ENCODE results near the gene DPP6. TPM values are rescaled to one million over a fixed set of nuclear protein-coding genes. Genes with fewer than 3 reads are reported as not detected.

The DPP6 gene
- polyA plus RNA-seq, 2 of the 4 experiments (the other 2 are of a cell fraction): not detected

DNA sequence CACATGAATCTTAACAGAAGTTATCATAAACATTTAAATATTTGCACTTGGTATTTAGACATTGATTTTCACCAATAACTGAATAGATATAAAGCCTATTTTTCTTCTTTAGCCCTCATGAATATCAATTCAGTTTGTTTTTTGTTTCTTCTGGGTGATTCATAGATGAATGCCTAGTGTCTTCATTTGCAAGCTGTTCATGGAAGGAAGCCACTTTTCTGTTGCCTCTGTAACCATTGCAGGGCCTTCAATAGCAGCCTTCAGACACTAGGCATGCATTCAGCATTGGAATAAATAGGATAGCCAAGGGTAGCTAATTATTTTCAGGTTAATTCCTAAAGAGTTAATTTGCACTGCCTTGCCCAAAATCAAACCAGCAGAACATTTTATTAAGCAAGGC lies 375.3 kb downstream of the DPP6 start:
- Histone ChIP-seq H3K4me3 (no peak overlapping the region), H3K9me3 (no peaks in the 10 kb centered on the region), H3K4me2 (no peak overlapping the region), H3K4me1 (no peaks in the 10 kb centered on the region), H3K27ac (no peak overlapping the region)
- no peak for DNase-seq (ENCODE audit: low read depth in 1 of 2, low spot score in 1 of 2)
- TF ChIP-seq ZSCAN20 (CRISPR knock-in tag; IDR thresholded peaks at IDR 0.05): no peak
- no peak for TF ChIP-seq RAD21 (conservative IDR thresholded peaks at IDR 0.05 in 1 of 2, IDR thresholded peaks at IDR 0.05 in 1 of 2)
- TF ChIP-seq, protein P1, sequence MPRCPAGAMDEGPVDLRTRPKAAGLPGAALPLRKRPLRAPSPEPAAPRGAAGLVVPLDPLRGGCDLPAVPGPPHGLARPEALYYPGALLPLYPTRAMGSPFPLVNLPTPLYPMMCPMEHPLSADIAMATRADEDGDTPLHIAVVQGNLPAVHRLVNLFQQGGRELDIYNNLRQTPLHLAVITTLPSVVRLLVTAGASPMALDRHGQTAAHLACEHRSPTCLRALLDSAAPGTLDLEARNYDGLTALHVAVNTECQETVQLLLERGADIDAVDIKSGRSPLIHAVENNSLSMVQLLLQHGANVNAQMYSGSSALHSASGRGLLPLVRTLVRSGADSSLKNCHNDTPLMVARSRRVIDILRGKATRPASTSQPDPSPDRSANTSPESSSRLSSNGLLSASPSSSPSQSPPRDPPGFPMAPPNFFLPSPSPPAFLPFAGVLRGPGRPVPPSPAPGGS (IDR thresholded peaks at IDR 0.05): no peak
- no peak for TF ChIP-seq TFCP2L1 (CRISPR knock-in tag; IDR thresholded peaks at IDR 0.05)
- TF ChIP-seq JUNB (IDR thresholded peaks at IDR 0.05): no peak
- no peak for TF ChIP-seq ZC3H11A (IDR thresholded peaks at IDR 0.05)
- TF ChIP-seq, protein P2, sequence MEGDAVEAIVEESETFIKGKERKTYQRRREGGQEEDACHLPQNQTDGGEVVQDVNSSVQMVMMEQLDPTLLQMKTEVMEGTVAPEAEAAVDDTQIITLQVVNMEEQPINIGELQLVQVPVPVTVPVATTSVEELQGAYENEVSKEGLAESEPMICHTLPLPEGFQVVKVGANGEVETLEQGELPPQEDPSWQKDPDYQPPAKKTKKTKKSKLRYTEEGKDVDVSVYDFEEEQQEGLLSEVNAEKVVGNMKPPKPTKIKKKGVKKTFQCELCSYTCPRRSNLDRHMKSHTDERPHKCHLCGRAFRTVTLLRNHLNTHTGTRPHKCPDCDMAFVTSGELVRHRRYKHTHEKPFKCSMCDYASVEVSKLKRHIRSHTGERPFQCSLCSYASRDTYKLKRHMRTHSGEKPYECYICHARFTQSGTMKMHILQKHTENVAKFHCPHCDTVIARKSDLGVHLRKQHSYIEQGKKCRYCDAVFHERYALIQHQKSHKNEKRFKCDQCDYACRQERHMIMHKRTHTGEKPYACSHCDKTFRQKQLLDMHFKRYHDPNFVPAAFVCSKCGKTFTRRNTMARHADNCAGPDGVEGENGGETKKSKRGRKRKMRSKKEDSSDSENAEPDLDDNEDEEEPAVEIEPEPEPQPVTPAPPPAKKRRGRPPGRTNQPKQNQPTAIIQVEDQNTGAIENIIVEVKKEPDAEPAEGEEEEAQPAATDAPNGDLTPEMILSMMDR (IDR thresholded peaks at IDR 0.05): no peak
- TF ChIP-seq EHF (CRISPR knock-in tag; IDR thresholded peaks at IDR 0.05): no peak
- TF ChIP-seq CHD4 (IDR thresholded peaks at IDR 0.05; ENCODE audit: borderline replicate concordance): no peak
- no peak for TF ChIP-seq NR3C1 (IDR thresholded peaks at IDR 0.05)
- no peak for TF ChIP-seq FOSL2 (IDR thresholded peaks at IDR 0.05)
- no peak for TF ChIP-seq FOSL2 (CRISPR knock-in tag; IDR thresholded peaks at IDR 0.05)
- TF ChIP-seq, protein P3, sequence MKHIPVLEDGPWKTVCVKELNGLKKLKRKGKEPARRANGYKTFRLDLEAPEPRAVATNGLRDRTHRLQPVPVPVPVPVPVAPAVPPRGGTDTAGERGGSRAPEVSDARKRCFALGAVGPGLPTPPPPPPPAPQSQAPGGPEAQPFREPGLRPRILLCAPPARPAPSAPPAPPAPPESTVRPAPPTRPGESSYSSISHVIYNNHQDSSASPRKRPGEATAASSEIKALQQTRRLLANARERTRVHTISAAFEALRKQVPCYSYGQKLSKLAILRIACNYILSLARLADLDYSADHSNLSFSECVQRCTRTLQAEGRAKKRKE (CRISPR knock-in tag; IDR thresholded peaks at IDR 0.05; ENCODE audit: low read depth): no peak
- TF ChIP-seq MYC (IDR thresholded peaks at IDR 0.05; ENCODE audit: borderline replicate concordance, low read length): no peak
- no peak for TF ChIP-seq HOXB5 (CRISPR knock-in tag; IDR thresholded peaks at IDR 0.05)
- ChIA-PET POLR2A (no interaction called here), CTCF (no interaction called here)
- FAIRE-seq: no peak
- ATAC-seq: no peak

DNA sequence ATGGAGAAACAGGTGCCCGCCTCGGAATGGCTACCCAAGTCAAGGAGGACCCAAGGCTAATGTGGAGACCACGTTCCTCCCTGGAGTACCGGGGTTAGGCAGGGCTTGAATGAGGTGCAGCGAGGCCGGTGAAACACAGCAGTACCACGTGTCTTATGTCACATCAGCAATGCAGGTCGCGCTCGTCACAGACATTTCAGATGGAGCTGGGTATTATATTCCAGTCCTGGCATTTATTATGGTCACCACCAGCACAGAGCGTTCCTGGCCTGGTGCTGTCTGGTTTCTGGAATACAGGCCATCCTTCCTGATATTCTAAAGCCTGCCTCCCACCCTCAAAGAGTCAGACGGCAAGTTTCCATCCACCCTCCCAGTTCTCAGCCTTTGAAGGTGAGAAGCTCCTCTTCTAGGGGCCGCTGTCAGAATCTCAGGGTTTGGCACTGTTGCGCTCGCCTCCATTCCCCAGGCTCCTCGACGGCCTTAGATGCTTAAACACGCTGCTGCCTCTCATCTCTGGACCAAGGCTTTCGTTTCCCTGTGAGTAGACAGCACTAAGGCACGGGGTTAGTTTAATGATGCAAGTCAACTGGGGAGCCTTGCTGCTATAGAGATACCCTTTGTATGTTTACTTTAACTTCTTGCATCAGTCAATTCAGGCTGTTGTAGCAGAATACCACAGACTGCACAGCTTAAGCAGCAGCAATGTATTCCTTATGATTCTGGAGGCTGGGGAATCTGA lies 377.6 kb downstream of the DPP6 start:
- H3K4me3 ChIP-seq: no peak overlapping the region
- ChIA-PET CTCF (no interaction called here), POLR2A (no interaction called here)
- DNase-seq (ENCODE audit: low read depth in 1 of 2, low spot score in 1 of 2): no peak
- H3K4me1 ChIP-seq: no peaks in the 10 kb centered on the region
- no peak for ATAC-seq
- no peak for FAIRE-seq
- no peak overlapping the region for H3K4me2 ChIP-seq
- no peaks in the 10 kb centered on the region for H3K9me3 ChIP-seq
- H3K27ac ChIP-seq: no peak overlapping the region
- 23% methylated on average over 20 of the region's 20 CpGs for WGBS (ENCODE audit: missing lambda C conversion rate)
- TF ChIP-seq, protein P3 (CRISPR knock-in tag; IDR thresholded peaks at IDR 0.05; ENCODE audit: low read depth): no peak
- TF ChIP-seq, protein P1 (IDR thresholded peaks at IDR 0.05): no peak
- TF ChIP-seq FOXS1 (CRISPR knock-in tag; IDR thresholded peaks at IDR 0.05) (no peak), CBX8 (IDR thresholded peaks at IDR 0.05) (no peak), TP53 (CRISPR knock-in tag; IDR thresholded peaks at IDR 0.05) (no peak), MAZ (IDR thresholded peaks at IDR 0.05; ENCODE audit: borderline replicate concordance, low read depth, low read length) (no peak), PHF8 (IDR thresholded peaks at IDR 0.05; ENCODE audit: borderline replicate concordance, low read depth) (no peak), RCOR1 (IDR thresholded peaks at IDR 0.05; ENCODE audit: low read depth, low read length) (no peak), POLR2A (IDR thresholded peaks at IDR 0.05; ENCODE audit: low read length) (no peak), SMC3 (IDR thresholded peaks at IDR 0.05) (no peak), CBX2 (IDR thresholded peaks at IDR 0.05; ENCODE audit: borderline replicate concordance, low read depth) (no peak), RNF2 (IDR thresholded peaks at IDR 0.05; ENCODE audit: borderline replicate concordance, low read depth) (no peak)
- TF ChIP-seq, protein P4, sequence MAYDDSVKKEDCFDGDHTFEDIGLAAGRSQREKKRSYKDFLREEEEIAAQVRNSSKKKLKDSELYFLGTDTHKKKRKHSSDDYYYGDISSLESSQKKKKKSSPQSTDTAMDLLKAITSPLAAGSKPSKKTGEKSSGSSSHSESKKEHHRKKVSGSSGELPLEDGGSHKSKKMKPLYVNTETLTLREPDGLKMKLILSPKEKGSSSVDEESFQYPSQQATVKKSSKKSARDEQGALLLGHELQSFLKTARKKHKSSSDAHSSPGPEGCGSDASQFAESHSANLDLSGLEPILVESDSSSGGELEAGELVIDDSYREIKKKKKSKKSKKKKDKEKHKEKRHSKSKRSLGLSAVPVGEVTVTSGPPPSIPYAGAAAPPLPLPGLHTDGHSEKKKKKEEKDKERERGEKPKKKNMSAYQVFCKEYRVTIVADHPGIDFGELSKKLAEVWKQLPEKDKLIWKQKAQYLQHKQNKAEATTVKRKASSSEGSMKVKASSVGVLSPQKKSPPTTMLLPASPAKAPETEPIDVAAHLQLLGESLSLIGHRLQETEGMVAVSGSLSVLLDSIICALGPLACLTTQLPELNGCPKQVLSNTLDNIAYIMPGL (CRISPR knock-in tag; IDR thresholded peaks at IDR 0.05; ENCODE audit: borderline replicate concordance): no peak
- TF ChIP-seq, protein P5, sequence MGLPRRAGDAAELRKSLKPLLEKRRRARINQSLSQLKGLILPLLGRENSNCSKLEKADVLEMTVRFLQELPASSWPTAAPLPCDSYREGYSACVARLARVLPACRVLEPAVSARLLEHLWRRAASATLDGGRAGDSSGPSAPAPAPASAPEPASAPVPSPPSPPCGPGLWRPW (IDR thresholded peaks at IDR 0.05): no peak
- TF ChIP-seq, protein P2 (IDR thresholded peaks at IDR 0.05): no peak
